ENCODE data around the gene RALGPS1. TPM values are rescaled to one million over a fixed set of nuclear protein-coding genes. Genes with fewer than 3 reads are reported as not detected.

Gene RALGPS1, protein sequence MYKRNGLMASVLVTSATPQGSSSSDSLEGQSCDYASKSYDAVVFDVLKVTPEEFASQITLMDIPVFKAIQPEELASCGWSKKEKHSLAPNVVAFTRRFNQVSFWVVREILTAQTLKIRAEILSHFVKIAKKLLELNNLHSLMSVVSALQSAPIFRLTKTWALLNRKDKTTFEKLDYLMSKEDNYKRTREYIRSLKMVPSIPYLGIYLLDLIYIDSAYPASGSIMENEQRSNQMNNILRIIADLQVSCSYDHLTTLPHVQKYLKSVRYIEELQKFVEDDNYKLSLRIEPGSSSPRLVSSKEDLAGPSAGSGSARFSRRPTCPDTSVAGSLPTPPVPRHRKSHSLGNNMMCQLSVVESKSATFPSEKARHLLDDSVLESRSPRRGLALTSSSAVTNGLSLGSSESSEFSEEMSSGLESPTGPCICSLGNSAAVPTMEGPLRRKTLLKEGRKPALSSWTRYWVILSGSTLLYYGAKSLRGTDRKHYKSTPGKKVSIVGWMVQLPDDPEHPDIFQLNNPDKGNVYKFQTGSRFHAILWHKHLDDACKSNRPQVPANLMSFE
- total RNA-seq, result 10 to 100 TPM; 27.3 to 42.1 (median 39.1) TPM

DNA sequence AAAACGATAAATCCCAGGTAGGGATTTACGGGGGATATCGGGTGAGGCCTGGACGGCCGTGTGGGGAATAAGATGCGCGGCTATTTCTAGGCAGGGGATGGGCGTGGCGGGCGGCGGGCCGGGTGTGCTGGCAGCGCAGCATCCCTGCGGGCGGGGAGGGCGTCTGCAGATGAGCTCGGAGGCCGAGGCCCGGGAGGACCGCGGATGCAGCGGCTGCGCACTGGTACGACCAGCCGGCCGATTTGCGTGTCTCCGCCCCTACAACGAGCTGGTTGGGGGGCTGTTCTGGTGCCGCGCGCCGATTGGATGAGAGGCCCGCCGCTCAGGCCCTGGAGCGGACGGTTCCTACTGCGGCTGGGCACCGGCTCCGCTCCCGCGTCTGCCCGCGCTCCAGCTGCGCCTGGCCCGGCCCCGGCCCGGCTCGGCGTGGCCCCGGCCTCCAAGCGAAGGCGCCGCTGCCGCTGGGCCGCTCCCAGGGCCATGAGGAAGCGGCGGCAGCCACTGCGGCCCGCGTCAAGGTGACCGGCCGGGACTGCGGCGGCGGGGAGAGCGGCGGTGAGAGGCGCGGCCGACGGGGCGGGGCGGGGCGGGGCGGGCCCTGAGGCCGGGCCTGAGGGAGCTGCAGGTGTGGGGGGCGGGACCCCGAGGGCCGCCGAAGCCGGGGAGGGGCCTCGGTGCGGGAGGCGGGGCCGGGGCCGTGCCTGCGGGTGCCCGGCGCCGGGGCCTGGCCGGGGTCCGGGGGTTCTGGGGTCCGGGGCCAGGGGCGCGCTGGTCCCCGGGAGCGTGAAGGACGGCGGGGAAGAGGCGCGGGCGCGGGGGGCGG lies at the start of gene RALGPS1:
RALGPS1 (plus strand) TSS at position 325 of the 823 bp plus-strand sequence. CDS start 47,508 bp downstream, outside the sequence.
- 1 to 2% methylated on average over 9 to 15 of the region's 105 CpGs for WGBS, 2 donors
- intact Hi-C loops (cut with DNase I), result no loop called here
- DNase-seq, result peak; percentile 97
- H3K9me3 ChIP-seq, result no peaks in the 10 kb centered on the region
- peak within 1 kb of the TSS in 2 of 3 donors; percentile 75 to 78 for H3K27ac ChIP-seq
- H3K4me3 ChIP-seq (replicated peaks in 1 of 3), result peak within 1 kb of the TSS in 2 of 3 donors; percentile 34 to 60
- H3K4me1 ChIP-seq, result peaks cover 4 to 18% of the 10 kb centered on the region in 2 donors
- no peaks in the 10 kb centered on the region for H3K36me3 ChIP-seq
- H3K27me3 ChIP-seq, result no peaks in the 10 kb centered on the region
- TF ChIP-seq POLR2A (IDR thresholded peaks at IDR 0.05), result peak; percentile 29 to 79
- TF ChIP-seq, protein P1, sequence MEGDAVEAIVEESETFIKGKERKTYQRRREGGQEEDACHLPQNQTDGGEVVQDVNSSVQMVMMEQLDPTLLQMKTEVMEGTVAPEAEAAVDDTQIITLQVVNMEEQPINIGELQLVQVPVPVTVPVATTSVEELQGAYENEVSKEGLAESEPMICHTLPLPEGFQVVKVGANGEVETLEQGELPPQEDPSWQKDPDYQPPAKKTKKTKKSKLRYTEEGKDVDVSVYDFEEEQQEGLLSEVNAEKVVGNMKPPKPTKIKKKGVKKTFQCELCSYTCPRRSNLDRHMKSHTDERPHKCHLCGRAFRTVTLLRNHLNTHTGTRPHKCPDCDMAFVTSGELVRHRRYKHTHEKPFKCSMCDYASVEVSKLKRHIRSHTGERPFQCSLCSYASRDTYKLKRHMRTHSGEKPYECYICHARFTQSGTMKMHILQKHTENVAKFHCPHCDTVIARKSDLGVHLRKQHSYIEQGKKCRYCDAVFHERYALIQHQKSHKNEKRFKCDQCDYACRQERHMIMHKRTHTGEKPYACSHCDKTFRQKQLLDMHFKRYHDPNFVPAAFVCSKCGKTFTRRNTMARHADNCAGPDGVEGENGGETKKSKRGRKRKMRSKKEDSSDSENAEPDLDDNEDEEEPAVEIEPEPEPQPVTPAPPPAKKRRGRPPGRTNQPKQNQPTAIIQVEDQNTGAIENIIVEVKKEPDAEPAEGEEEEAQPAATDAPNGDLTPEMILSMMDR (IDR thresholded peaks at IDR 0.05), result no peak

DNA sequence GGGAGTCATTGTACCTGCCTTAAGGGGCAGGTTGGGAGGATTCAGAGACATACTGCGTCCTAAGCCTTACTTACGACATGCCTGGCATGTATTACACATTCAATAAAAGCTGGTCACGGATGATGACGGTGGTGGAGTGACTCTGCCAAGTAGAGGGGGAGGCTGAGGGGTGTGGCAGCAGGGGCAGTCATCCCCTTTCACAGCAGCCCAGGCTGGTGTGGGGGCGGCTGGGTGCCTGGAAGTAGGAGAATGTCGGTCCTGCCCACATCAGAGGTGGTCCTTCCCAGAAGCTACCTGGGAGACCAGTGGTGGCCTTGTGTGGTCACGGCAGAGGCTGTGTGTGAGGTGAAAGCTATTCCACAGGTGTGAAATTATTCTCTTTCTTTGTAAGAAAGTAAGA lies 45.2 kb upstream of the RALGPS1 start:
- TF ChIP-seq, protein P1 (IDR thresholded peaks at IDR 0.05), result no peak
- TF ChIP-seq POLR2A (IDR thresholded peaks at IDR 0.05), result no peak
- no peaks in the 10 kb centered on the region for H3K9me3 ChIP-seq
- DNase-seq, result no peak
- intact Hi-C loops (cut with DNase I), result no loop called here
- 92% methylated on average over 7 of the region's 7 CpGs for WGBS, 2 donors
- H3K4me3 ChIP-seq (replicated peaks in 1 of 3), result no peak overlapping the region
- H3K27ac ChIP-seq, result no peak overlapping the region
- peaks cover 0 to under 1% of the 10 kb centered on the region in 2 donors for H3K4me1 ChIP-seq
- peaks cover 0 to 2% of the 10 kb centered on the region in 2 donors for H3K36me3 ChIP-seq
- H3K27me3 ChIP-seq, result no peaks in the 10 kb centered on the region

DNA sequence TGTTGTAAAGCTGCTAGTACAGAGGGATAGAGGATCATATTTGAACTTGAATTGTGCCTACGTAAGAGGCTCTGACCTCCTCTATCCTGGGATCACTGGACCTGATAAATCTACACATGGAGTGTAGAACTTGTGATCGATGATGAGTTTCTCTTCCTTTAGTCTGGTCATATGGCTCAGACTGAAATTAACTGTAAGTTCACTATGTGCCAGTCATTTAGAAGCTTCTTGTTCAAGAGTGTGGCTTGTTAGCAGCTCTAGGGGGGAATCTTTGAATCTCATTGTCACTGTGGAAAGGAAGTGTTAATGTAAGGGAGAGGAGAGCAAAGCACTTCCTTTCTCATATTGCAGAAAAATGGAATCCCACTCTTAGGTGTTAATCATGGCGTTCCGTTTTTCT lies 42.1 kb upstream of the RALGPS1 start:
- Histone ChIP-seq H3K36me3 (no peaks in the 10 kb centered on the region), H3K27ac (no peak overlapping the region), H3K27me3 (no peaks in the 10 kb centered on the region), H3K4me1 (peaks cover 0 to 7% of the 10 kb centered on the region in 2 donors), H3K9me3 (no peaks in the 10 kb centered on the region), H3K4me3 (replicated peaks in 1 of 3) (no peak overlapping the region)
- TF ChIP-seq, protein P1 (IDR thresholded peaks at IDR 0.05), result no peak
- no peak for TF ChIP-seq POLR2A (IDR thresholded peaks at IDR 0.05)
- intact Hi-C loops (cut with DNase I), result no loop called here
- no peak for DNase-seq
- WGBS, 2 donors, result 77 to 80% methylated on average over 4 of the region's 4 CpGs

DNA sequence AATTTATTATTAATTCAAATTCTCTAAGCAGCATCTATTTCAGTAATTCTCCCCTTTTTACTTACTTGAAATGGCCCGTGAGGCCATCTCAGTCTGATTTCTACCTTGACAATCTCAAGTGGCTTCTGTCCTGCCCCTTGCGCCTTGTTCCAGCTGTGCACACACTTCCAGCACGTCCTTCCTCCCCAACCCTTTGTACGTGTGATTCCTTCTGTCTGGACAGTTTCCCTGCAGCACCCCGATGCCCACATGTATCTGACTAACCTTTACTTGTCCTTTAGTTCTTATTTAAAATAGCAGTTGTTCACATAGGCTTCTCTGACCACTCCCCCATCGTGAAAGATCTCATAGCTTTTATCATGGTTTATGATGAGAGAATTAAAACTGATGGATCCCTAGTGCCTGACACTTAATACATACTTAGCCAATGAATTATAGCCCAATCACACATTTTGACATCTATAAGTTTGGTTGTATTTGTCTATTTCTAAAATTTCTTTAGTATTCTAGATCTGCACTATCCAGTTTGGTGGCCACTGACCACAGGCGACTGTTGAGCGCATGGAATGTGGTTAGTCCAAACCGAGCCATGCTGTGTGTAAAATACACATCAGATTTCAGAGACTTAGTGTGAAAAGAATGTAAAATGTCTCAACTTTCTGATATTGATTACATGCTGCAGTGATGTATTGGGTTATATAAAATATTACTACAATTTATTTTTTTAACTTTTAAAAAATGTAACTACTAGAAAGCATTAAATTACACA lies 39.9 kb upstream of the RALGPS1 start:
- Histone ChIP-seq H3K36me3 (peaks cover 2 to 3% of the 10 kb centered on the region in 2 donors), H3K4me3 (replicated peaks in 1 of 3) (no peak overlapping the region), H3K27ac (no peak overlapping the region), H3K27me3 (no peaks in the 10 kb centered on the region), H3K4me1 (peaks cover 0 to 7% of the 10 kb centered on the region in 2 donors), H3K9me3 (no peaks in the 10 kb centered on the region)
- WGBS, 2 donors, result 55 to 58% methylated on average over 9 of the region's 9 CpGs
- TF ChIP-seq POLR2A (IDR thresholded peaks at IDR 0.05), result no peak
- TF ChIP-seq, protein P1 (IDR thresholded peaks at IDR 0.05), result no peak
- intact Hi-C loops (cut with DNase I), result no loop called here
- DNase-seq, result peak; percentile 14 to 24
